GM23338 (cell line): Measurements from ENCODE around the gene MLC1. TPM values are rescaled to one million over a fixed set of nuclear protein-coding genes. Genes with fewer than 3 reads are reported as not detected.

Source experiments
- ATAC-seq: fragments of 200-7000 bp; cut with Tn5 transposase; 3 replicates; pipeline ENCODE4 v1.9.1; 2020
- DNase-seq: peaks from one replicate; pipeline ENCODE4 v3.0.0-alpha.2; 2015; ENCODE audit warnings: low spot score
- H2AFZ ChIP-seq: fragments of 200-600 bp; sonication (generic); 2 replicates; pipeline ENCODE4 v1.8.0; 2016; ENCODE audit warnings: antibody characterized with exemption, mild to moderate bottlenecking, moderate library complexity
- H3F3A ChIP-seq: fragments of 200-600 bp; sonication (generic); replicated peaks from 2 replicates; pipeline ENCODE4 v1.8.0; 2017; ENCODE audit warnings: antibody characterized with exemption, mixed run types, low read depth
- H3K27ac ChIP-seq: fragments of 200-600 bp; sonication (generic); 2 replicates; pipeline ENCODE4 v1.6.1; 2016; ENCODE audit warnings: low read depth
- H3K27me3 ChIP-seq: fragments of 200-600 bp; sonication (generic); 2 replicates; pipeline ENCODE4 v1.8.0; 2016; ENCODE audit warnings: mild to moderate bottlenecking, mixed run types, moderate library complexity; ENCODE audit not compliant: insufficient read depth
- H3K36me3 ChIP-seq: fragments of 200-600 bp; sonication (generic); 2 replicates; pipeline ENCODE4 v1.8.0; 2016; ENCODE audit warnings: mild to moderate bottlenecking; ENCODE audit not compliant: insufficient read depth
- H3K4me1 ChIP-seq: fragments of 200-600 bp; sonication (generic); 2 replicates; pipeline ENCODE4 v1.8.0; 2016; ENCODE audit warnings: mild to moderate bottlenecking, moderate library complexity; ENCODE audit not compliant: insufficient read depth
- H3K4me2 ChIP-seq: fragments of 200-600 bp; sonication (generic); 2 replicates; pipeline ENCODE4 v1.7.1; 2017; ENCODE audit warnings: mixed run types
- H3K4me3 ChIP-seq: fragments of 200-600 bp; sonication (generic); 2 replicates; pipeline ENCODE4 v1.6.1; 2016; ENCODE audit warnings: mixed run types
- H3K79me2 ChIP-seq: fragments of 200-600 bp; sonication (generic); replicated peaks from 2 replicates; pipeline ENCODE4 v1.8.0; 2017; ENCODE audit warnings: mild to moderate bottlenecking; ENCODE audit not compliant: insufficient read depth
- H3K9me2 ChIP-seq: fragments of 200-600 bp; sonication (generic); 2 replicates; pipeline ENCODE4 v1.8.0; 2017; ENCODE audit not compliant: insufficient read depth
- H4K20me1 ChIP-seq: fragments of 200-600 bp; sonication (generic); replicated peaks from 2 replicates; pipeline ENCODE4 v1.8.0; 2017; ENCODE audit warnings: mild to moderate bottlenecking; ENCODE audit not compliant: insufficient read depth
- H3K27ac Mint-ChIP-seq: 2 replicates; pipeline ENCODE4 v1.8.0; 2020; ENCODE audit warnings: inconsistent platforms, mild to moderate bottlenecking, moderate library complexity, mixed read lengths
- H3K27me3 Mint-ChIP-seq: 3 replicates; pipeline ENCODE4 v1.8.0; 2022; ENCODE audit warnings: low read depth, mild to moderate bottlenecking, moderate library complexity, mixed read lengths, inconsistent platforms; ENCODE audit not compliant: insufficient read depth, poor library complexity
- H3K36me3 Mint-ChIP-seq: 3 replicates; pipeline ENCODE4 v1.8.0; 2021; ENCODE audit warnings: low read depth, mild to moderate bottlenecking, inconsistent platforms, moderate library complexity, mixed read lengths
- H3K4me1 Mint-ChIP-seq: 3 replicates; pipeline ENCODE4 v1.8.0; 2020; ENCODE audit warnings: mild to moderate bottlenecking, inconsistent platforms, mixed read lengths
- H3K4me3 Mint-ChIP-seq: 3 replicates; pipeline ENCODE4 v1.8.0; 2021; ENCODE audit warnings: moderate library complexity, mild to moderate bottlenecking, inconsistent platforms, mixed read lengths
- H3K9me3 Mint-ChIP-seq: 3 replicates; pipeline ENCODE4 v1.8.0; 2020; ENCODE audit warnings: moderate library complexity, mild to moderate bottlenecking, inconsistent platforms, mixed read lengths
- CREB1 ChIP-seq: fragments of 250-450 bp; sonication (Bioruptor Pico); IDR thresholded peaks from 2 replicates; pipeline ENCODE4 v1.5.0; 2020; ENCODE audit warnings: low read depth, mild to moderate bottlenecking, moderate library complexity
- EZH2 ChIP-seq: fragments of 200-600 bp; sonication (generic); IDR thresholded peaks from one replicate; pipeline ENCODE4 v1.8.0; 2017; ENCODE audit warnings: antibody characterized with exemption, mild to moderate bottlenecking, low read depth; ENCODE audit not compliant: unreplicated experiment
- EZH2phosphoT487 ChIP-seq: fragments of 200-600 bp; sonication (generic); IDR thresholded peaks from one replicate; pipeline ENCODE4 v1.8.1; 2018; ENCODE audit warnings: antibody characterized with exemption; ENCODE audit not compliant: unreplicated experiment
- JUNB ChIP-seq: IDR thresholded peaks from one replicate; pipeline ENCODE4 v1.6.1; 2016; ENCODE audit warnings: antibody characterized with exemption; ENCODE audit not compliant: unreplicated experiment
- NANOG ChIP-seq: IDR thresholded peaks from 2 replicates; pipeline ENCODE4 v1.6.1; 2016; ENCODE audit warnings: antibody characterized with exemption, borderline replicate concordance
- POLR2AphosphoS5 ChIP-seq: IDR thresholded peaks from 2 replicates; pipeline ENCODE4 v1.6.1; 2016; ENCODE audit warnings: antibody characterized with exemption, low read depth
- STAT1 ChIP-seq: IDR thresholded peaks from one replicate; pipeline ENCODE4 v1.6.1; 2016; ENCODE audit warnings: antibody characterized with exemption; ENCODE audit not compliant: unreplicated experiment
- ZNF114 ChIP-seq: fragments of 250-450 bp; sonication (Bioruptor Pico); IDR thresholded peaks from 2 replicates; pipeline ENCODE4 v1.5.0; 2020; ENCODE audit warnings: mild to moderate bottlenecking, moderate library complexity
- ZNF331 ChIP-seq: fragments of 250-450 bp; sonication (Bioruptor Pico); IDR thresholded peaks from 2 replicates; pipeline ENCODE4 v1.5.0; 2020; ENCODE audit warnings: low read depth, mild to moderate bottlenecking, moderate library complexity
- polyA plus RNA-seq: library from polyadenylated mRNA; unstranded; fragments of >200 nt; fragmentation: Nextera tagmentation; extraction: Ambion mirVana; gene quantifications from 2 replicates; pipeline ENCODE4 v1.2.1, GENCODE V29; 2016
- total RNA-seq: library from RNA; depleted of rRNA; stranded (reverse); fragments of >200 nt; shearing (Covaris generic); gene quantifications from 2 replicates; pipeline ENCODE4 v1.2.3, GENCODE V29; 2014
- TF ChIP-seq, protein P1 (sequence below): fragments of 250-450 bp; sonication (Bioruptor Pico); IDR thresholded peaks from 2 replicates; pipeline ENCODE4 v1.5.0; 2020; ENCODE audit warnings: mild to moderate bottlenecking, moderate library complexity
- TF ChIP-seq, protein P2 (sequence below): IDR thresholded peaks from 2 replicates; pipeline ENCODE4 v1.6.1; 2016; ENCODE audit warnings: antibody characterized with exemption
- TF ChIP-seq, protein P3 (sequence below): IDR thresholded peaks from one replicate; pipeline ENCODE4 v1.6.1; 2018; ENCODE audit warnings: antibody characterized with exemption; ENCODE audit not compliant: unreplicated experiment
- TF ChIP-seq, protein P4 (sequence below), 2 experiments: fragments of 200-600 bp in 1 of 2; sonication (generic) in 1 of 2; conservative IDR thresholded peaks; 2 replicates each; pipeline versions ENCODE4 v1.5.1 to v1.6.1; 2016 to 2017; ENCODE audit warnings: antibody characterized with exemption in 2 of 2, low read depth in 2 of 2, mild to moderate bottlenecking in 2 of 2, moderate library complexity in 1 of 2

The MLC1 gene
- total and polyA plus RNA-seq, 2 experiments from 2014 or later, result not detected

DNA sequence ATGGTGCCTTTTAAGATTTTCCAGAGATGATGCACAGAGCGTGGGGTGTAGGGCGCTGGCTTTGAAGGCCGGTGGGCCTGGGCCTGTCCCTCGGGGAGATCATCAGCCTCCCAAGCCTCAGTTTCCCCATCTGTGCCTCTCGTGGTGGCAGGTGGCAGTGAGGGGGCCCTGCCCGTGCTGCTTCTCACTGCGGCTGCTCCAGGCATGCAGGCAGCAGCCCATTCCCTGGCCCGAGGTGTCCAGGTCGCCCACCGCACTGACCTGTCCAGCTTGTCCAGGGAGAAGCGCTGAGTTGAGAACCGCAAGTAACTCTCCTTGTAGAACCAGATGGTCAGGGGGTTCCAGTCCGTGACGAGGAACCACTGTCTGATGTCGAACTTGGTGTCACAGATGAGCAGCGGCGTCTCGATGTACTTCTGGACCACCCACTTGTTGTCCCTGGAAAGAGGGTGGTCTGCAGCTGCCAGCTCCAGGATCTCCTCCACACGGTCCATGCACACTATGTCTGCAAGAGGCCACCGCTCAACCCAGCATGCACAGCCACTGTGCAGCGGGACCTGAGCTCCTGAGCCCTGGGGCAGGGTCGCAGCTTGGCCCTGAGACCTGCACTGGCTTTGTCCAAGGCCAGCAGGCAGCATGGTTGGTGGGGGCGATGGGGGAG, 52.2 kb downstream of the MLC1 start:
- no peaks in the 10 kb centered on the region for H3K9me3 Mint-ChIP-seq
- DNase-seq, result no peak

More for the DNA sequence above, 52.2 kb downstream of the MLC1 start:
- Histone ChIP-seq H3K27me3 (peaks cover 17% of the 10 kb centered on the region; the same call in 1 of the 2 replicates), H2AFZ (no peak overlapping the region), H3F3A (no peaks in the 10 kb centered on the region), H4K20me1 (no peaks in the 10 kb centered on the region), H3K4me1 (no peaks in the 10 kb centered on the region), H3K27ac (no peak overlapping the region), H3K4me2 (no peak overlapping the region), H3K9me2 (no peaks in the 10 kb centered on the region), H3K4me3 (no peak overlapping the region), H3K36me3 (no peaks in the 10 kb centered on the region), H3K79me2 (no peaks in the 10 kb centered on the region)
- TF ChIP-seq, protein P1, sequence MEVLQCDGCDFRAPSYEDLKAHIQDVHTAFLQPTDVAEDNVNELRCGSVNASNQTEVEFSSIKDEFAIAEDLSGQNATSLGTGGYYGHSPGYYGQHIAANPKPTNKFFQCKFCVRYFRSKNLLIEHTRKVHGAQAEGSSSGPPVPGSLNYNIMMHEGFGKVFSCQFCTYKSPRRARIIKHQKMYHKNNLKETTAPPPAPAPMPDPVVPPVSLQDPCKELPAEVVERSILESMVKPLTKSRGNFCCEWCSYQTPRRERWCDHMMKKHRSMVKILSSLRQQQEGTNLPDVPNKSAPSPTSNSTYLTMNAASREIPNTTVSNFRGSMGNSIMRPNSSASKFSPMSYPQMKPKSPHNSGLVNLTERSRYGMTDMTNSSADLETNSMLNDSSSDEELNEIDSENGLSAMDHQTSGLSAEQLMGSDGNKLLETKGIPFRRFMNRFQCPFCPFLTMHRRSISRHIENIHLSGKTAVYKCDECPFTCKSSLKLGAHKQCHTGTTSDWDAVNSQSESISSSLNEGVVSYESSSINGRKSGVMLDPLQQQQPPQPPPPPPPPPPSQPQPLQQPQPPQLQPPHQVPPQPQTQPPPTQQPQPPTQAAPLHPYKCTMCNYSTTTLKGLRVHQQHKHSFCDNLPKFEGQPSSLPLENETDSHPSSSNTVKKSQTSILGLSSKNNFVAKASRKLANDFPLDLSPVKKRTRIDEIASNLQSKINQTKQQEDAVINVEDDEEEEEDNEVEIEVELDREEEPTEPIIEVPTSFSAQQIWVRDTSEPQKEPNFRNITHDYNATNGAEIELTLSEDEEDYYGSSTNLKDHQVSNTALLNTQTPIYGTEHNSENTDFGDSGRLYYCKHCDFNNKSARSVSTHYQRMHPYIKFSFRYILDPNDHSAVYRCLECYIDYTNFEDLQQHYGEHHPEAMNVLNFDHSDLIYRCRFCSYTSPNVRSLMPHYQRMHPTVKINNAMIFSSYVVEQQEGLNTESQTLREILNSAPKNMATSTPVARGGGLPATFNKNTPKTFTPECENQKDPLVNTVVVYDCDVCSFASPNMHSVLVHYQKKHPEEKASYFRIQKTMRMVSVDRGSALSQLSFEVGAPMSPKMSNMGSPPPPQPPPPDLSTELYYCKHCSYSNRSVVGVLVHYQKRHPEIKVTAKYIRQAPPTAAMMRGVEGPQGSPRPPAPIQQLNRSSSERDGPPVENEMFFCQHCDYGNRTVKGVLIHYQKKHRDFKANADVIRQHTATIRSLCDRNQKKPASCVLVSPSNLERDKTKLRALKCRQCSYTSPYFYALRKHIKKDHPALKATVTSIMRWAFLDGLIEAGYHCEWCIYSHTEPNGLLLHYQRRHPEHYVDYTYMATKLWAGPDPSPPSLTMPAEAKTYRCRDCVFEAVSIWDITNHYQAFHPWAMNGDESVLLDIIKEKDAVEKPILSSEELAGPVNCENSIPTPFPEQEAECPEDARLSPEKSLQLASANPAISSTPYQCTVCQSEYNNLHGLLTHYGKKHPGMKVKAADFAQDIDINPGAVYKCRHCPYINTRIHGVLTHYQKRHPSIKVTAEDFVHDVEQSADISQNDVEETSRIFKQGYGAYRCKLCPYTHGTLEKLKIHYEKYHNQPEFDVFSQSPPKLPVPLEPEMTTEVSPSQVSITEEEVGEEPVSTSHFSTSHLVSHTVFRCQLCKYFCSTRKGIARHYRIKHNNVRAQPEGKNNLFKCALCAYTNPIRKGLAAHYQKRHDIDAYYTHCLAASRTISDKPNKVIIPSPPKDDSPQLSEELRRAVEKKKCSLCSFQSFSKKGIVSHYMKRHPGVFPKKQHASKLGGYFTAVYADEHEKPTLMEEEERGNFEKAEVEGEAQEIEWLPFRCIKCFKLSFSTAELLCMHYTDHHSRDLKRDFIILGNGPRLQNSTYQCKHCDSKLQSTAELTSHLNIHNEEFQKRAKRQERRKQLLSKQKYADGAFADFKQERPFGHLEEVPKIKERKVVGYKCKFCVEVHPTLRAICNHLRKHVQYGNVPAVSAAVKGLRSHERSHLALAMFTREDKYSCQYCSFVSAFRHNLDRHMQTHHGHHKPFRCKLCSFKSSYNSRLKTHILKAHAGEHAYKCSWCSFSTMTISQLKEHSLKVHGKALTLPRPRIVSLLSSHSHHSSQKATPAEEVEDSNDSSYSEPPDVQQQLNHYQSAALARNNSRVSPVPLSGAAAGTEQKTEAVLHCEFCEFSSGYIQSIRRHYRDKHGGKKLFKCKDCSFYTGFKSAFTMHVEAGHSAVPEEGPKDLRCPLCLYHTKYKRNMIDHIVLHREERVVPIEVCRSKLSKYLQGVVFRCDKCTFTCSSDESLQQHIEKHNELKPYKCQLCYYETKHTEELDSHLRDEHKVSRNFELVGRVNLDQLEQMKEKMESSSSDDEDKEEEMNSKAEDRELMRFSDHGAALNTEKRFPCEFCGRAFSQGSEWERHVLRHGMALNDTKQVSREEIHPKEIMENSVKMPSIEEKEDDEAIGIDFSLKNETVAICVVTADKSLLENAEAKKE (CRISPR knock-in tag), result no peak
- no peak for TF ChIP-seq EZH2
- no peak for TF ChIP-seq ZNF331 (CRISPR knock-in tag)
- no peak for TF ChIP-seq ZNF114 (CRISPR knock-in tag)
- TF ChIP-seq, protein P2, sequence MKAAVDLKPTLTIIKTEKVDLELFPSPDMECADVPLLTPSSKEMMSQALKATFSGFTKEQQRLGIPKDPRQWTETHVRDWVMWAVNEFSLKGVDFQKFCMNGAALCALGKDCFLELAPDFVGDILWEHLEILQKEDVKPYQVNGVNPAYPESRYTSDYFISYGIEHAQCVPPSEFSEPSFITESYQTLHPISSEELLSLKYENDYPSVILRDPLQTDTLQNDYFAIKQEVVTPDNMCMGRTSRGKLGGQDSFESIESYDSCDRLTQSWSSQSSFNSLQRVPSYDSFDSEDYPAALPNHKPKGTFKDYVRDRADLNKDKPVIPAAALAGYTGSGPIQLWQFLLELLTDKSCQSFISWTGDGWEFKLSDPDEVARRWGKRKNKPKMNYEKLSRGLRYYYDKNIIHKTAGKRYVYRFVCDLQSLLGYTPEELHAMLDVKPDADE, result no peak
- TF ChIP-seq, protein P3, sequence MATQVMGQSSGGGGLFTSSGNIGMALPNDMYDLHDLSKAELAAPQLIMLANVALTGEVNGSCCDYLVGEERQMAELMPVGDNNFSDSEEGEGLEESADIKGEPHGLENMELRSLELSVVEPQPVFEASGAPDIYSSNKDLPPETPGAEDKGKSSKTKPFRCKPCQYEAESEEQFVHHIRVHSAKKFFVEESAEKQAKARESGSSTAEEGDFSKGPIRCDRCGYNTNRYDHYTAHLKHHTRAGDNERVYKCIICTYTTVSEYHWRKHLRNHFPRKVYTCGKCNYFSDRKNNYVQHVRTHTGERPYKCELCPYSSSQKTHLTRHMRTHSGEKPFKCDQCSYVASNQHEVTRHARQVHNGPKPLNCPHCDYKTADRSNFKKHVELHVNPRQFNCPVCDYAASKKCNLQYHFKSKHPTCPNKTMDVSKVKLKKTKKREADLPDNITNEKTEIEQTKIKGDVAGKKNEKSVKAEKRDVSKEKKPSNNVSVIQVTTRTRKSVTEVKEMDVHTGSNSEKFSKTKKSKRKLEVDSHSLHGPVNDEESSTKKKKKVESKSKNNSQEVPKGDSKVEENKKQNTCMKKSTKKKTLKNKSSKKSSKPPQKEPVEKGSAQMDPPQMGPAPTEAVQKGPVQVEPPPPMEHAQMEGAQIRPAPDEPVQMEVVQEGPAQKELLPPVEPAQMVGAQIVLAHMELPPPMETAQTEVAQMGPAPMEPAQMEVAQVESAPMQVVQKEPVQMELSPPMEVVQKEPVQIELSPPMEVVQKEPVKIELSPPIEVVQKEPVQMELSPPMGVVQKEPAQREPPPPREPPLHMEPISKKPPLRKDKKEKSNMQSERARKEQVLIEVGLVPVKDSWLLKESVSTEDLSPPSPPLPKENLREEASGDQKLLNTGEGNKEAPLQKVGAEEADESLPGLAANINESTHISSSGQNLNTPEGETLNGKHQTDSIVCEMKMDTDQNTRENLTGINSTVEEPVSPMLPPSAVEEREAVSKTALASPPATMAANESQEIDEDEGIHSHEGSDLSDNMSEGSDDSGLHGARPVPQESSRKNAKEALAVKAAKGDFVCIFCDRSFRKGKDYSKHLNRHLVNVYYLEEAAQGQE, result no peak
- no peak for TF ChIP-seq STAT1
- no peak for TF ChIP-seq JUNB
- TF ChIP-seq NANOG, result no peak
- TF ChIP-seq, protein P4, sequence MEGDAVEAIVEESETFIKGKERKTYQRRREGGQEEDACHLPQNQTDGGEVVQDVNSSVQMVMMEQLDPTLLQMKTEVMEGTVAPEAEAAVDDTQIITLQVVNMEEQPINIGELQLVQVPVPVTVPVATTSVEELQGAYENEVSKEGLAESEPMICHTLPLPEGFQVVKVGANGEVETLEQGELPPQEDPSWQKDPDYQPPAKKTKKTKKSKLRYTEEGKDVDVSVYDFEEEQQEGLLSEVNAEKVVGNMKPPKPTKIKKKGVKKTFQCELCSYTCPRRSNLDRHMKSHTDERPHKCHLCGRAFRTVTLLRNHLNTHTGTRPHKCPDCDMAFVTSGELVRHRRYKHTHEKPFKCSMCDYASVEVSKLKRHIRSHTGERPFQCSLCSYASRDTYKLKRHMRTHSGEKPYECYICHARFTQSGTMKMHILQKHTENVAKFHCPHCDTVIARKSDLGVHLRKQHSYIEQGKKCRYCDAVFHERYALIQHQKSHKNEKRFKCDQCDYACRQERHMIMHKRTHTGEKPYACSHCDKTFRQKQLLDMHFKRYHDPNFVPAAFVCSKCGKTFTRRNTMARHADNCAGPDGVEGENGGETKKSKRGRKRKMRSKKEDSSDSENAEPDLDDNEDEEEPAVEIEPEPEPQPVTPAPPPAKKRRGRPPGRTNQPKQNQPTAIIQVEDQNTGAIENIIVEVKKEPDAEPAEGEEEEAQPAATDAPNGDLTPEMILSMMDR (conservative IDR thresholded peaks at IDR 0.05; ENCODE audit: low read depth in 2 of 2), result no peak
- no peak for TF ChIP-seq CREB1
- TF ChIP-seq POLR2AphosphoS5, result no peak
- no peak for TF ChIP-seq EZH2phosphoT487
- peaks cover 16% of the 10 kb centered on the region for H3K27me3 Mint-ChIP-seq
- H3K27ac Mint-ChIP-seq, result no peak overlapping the region
- no peaks in the 10 kb centered on the region for H3K4me1 Mint-ChIP-seq
- ATAC-seq, result no peak
- no peak overlapping the region for H3K4me3 Mint-ChIP-seq
- no peaks in the 10 kb centered on the region for H3K36me3 Mint-ChIP-seq
